ENCODE results near the gene NCOA7.

DNA sequence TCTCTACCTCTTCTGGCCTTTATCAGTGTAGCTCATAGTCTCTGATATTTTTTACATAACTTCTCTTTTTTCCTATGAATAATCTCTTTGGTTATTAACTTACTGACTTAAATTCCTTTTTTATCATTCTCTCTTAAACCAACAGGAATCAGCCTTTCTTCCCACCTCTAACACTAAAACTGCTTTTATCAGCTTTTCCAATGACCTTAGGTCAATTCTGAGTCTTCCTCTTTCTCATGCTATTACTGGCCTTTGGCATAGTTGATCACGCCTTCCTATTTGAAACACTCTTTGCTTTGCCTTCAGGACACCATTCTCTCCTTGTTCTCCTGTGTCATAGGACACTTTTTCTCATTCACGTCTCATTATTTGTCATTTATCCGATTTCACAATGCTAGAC lies 157.7 kb downstream of the NCOA7 start:
- no peak for TF ChIP-seq CTCF (IDR thresholded peaks at IDR 0.05; ENCODE audit: low read length)
- TF ChIP-seq EZH2 (IDR thresholded peaks at IDR 0.05; ENCODE audit: borderline replicate concordance, low read length), result no peak
